ENCODE results near the gene FOXS1.

- TF ChIP-seq POLR2A (IDR thresholded peaks at IDR 0.05): no peak
- TF ChIP-seq CTCF (IDR thresholded peaks at IDR 0.05): no peak
These were observed 2.9 kb upstream of the FOXS1 start for GRCh38 chr20:31848088-31848999.

Data from heart left ventricle (tissue), 13 donors.